Endometrial microvascular endothelial cells (primary cell): Measurements from ENCODE around the gene DMGDH. TPM values are rescaled to one million over a fixed set of nuclear protein-coding genes. Genes with fewer than 3 reads are reported as not detected.

ENCODE experiments used
- in situ Hi-C: cut with HindIII; loops from 2 replicates; pipeline ENCODE4 v1.10.0; 2017; ENCODE audit warnings: low sequenced_read_pairs, low pct_unique_long_range_greater_than_20kb; ENCODE audit errors: inconsistent ontology term
- total RNA-seq: library from RNA; depleted of rRNA; stranded (reverse); fragments of >200 nt; gene quantifications from one replicate; pipeline ENCODE4 v1.2.3, GENCODE V29; 2015; ENCODE audit errors: inconsistent ontology term

DMGDH gene
- total RNA-seq, 1 donor from 2014 or later: not detected

DNA sequence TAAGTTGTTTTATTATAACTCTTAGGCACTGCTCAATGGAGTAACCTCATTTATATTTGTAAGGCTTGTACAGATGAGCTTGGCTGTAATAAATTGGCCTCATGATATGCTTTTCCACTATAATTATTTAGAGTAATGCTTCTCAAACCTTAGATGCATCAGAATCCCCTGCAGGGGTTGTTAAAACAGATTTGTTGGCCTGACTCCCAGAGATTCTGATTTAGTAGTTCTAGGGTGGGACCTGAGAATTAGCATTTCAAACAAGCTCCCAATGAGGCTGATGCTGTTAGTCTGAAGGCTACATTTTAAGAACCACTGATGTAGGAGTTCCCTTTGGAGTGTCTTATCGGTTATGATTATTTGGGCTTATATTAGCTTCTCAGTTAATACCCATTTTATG lies 46.1 kb downstream of the DMGDH start:
- in situ Hi-C loops: no loop called here

DNA sequence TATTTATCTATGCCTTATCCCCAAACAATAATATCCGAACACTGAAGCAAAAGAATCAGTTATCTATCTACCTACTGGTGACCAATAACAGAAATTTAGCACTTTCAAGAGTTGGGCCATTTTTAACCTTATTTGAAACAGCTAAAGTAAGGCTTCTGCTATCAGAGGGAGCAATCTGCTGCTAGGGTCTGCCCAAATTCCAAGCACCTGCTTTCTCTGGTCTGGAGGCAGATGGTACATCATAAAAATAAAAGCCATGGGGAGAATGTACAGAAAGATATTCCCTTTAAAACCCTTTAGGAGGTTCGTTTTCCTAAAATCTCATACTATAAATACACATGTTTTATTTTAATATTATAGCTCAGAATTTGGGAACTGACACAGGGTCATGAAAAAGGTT lies 46.7 kb downstream of the DMGDH start:
- in situ Hi-C loops: no loop called here

DNA sequence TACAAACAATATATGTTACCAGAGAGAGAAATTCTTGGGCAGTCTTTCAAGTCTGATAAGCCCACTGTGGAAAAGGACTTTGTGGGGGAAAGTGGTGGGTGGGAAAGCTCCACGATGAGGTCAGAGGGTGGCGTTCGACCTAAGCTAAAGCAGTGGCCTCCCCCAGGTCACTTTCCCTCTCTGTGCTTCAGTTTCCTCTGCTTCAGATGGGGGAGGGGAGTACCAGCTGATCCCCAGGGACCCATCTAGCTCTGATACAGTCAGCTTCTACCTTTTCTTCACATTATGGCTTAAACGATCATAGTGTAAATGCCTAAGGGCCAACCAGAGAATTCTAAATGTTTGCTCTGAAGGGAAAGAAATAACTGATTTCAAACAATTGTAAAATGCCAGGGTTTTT lies 47.7 kb downstream of the DMGDH start:
- in situ Hi-C loops: no loop called here

DNA sequence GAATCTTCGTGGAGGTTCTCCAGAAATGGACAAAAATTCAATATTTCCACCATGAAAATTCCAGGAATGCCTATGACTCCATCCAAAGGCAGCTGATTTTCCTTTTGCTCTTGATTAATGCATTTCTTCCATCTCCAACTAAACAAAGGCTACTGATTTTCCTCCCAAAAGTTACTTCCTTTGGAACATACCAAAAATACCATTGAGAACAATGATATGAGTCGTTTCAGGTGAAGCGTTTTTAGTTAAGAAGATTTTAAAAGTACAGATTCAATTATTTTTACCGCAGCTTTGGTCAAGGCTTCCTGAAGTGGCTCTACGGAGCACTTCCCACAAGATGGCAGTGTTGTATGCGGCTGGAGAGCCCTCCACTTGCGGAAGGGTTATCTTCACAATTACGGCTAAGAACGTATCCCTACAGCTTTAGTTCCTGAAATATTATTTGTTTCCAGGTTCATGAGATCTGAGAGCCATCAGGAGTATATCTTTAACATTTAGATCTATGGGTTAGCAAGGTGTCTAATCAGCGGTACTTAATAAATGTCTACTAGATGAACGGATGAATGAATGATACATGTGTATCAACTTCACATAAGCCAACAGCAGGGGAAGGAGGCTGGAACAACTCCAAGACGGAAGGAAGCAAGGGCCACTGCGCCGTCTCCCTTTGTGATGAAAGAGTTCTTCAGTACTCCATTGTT lies 48.5 kb downstream of the DMGDH start:
- in situ Hi-C loops: no loop called here

DNA sequence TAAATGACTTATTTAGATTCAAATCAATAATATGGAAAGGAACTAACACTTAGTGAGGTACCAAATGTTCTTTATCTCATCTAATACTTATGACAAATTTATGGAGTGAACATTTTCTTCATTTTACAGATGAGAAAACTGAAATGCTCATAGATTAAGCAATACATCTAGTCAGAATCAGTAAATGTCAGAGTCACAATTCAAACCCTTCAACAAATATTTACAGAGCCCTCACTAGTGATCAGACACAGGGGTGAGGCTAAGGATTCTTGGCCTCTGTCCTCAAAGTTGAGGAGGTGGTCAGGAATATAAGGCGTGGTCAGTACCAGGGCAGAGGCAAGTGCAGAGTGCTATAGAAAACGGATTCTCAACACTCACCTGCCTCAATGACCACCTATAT lies 54.8 kb downstream of the DMGDH start:
- in situ Hi-C loops: no loop called here

DNA sequence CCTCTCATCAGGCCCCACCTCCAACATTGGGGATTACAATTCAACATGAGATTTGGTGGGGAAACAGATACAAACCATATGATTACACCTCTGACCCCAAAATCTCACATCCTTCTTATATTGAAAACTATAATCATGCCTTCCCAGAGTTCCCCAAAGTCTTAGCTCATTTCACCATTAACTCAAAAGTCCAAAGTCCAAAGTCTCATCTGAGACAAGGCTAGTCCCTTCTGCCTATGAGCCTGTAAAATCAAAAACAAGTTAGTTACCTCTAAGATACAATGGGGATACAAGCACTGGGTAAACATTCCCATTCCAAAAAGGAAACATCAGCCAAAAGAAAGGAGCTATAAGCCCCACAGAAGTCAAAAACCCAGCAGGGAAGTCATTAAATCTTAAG lies 57.6 kb downstream of the DMGDH start:
- in situ Hi-C loops: no loop called here

DNA sequence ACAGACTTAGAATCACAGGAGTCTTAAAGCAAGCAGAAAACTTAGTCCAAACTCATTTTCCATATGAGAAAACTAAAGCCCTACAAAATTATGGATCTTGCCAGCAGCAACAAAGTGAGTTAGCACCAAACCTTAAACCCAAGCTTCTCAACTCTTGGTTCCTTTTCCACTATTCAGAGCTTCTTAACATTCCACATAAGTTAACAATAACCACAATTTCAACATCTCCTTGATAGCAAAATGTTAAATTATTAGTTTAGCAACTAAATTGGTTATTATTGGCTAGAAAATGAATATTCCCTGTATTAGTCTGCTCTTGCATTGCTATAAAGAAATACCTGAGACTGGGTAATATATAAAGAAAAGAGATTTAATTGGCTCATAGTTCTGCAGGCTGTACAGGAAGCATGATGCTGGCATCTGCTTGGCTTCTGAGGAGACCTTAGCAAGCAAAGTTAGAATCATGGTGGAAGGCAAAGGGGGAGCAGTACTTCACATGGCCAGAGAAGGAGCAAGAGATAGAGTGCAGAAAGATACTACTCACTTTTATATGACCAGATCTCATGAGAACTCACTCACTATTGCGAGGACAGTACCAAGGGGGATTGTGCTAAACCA lies 58.1 kb downstream of the DMGDH start:
- in situ Hi-C loops: no loop called here

DNA sequence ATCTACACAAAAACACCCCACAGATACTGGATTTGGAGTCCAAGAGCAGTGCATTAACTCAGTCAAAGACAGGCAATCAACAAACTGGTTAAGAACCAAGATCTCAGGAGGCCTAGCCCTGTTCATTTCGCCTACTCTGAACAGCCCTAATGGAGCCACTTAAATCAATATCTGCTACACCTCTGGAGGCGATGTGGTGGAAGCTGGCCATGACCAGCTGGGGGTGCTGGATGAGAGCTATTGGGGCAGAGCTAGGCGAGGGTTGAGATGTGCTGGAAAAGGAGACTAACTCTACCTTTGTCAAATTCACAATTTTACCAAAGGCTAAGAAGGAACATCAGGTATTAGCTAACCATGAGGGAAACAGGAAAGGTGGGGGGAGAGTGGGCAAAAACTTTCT lies 61.1 kb downstream of the DMGDH start:
- in situ Hi-C loops: no loop called here

DNA sequence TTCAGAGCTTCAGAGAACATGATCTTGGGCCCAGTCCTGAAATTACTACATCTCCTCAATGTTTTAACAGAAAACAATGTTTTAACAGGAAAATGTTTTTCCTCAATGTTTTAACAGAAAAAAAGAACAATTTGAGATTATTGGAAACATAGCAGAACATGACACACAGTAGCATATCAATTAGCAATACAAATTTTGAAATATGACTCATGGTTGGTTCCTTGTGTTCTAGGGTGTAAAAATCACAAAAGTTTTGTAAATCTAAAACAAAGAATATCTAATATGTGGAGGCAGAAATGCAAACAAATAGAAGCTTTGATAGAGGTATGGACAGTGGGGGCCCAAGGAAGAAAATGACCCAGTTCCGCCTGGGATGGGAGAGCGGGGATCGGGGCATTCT lies 61.6 kb downstream of the DMGDH start:
- in situ Hi-C loops: no loop called here

DNA sequence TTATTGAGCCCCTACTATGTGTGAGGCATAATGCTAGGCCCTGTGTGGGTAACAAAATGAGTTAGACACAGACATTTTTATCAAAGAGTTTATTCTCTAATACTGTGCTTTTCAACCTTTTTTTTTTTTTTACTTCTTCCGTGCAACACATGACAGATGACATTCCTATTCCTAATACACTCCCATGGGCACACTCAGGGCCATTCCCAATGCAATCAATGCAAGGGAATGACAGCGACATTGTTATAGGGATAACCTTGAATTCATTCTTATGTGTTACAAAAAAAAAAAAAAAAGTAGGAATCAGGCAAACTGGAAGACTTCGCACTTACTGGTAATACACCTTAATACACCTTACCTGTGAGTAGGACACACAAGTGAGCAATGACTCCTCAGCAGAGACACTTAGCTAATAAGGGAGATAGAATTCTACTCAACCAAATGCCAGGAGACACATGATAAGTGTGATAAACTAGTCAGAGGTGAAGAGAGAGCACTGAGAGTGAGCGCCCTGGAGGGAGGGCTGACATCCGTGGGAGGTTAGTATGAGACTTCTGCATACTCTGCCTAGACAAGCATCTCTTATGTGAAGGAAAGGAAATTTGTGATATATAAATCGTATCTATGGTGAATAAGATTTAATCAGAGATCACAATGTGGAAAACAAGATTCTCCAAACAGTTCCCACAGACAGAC lies 63.4 kb downstream of the DMGDH start:
- in situ Hi-C loops: no loop called here

DNA sequence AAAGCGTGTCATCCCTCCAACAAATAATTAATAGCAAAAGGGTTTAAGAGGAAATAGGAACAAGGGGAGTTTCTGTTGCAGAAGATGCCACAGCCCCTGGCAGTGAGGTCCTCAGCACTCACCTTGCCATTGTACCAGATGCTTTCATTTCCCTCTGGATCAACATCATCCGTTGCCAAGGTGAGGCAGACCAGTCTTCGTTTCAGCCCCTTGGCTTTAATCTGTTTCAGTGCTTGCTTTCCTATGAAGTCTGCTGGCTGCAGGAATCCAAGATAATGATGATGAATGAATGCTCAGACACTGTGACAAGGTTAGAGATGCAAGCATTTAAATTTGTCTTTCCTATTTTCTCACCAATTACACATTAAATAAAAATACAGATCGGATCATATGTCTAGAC lies 64.3 kb downstream of the DMGDH start:
- in situ Hi-C loops: no loop called here

DNA sequence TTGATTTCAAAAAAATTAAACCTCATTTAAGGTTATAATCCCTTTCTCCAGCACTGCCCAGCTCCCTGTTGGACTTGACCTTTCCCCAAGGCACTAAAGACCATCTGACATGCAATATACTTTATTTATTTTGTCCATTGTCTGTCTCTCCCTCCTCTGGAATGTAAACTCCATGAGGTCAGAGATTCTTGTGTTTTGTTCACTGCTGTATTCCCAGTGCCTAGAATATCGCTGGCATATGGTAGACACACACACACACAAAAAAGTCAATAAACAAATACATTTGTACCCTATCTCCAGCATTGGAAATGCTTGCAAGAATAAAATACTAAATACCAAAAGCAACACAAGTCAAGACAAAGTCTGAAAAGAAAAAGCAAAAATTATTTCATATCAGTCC lies 67.1 kb downstream of the DMGDH start:
- in situ Hi-C loops: no loop called here

DNA sequence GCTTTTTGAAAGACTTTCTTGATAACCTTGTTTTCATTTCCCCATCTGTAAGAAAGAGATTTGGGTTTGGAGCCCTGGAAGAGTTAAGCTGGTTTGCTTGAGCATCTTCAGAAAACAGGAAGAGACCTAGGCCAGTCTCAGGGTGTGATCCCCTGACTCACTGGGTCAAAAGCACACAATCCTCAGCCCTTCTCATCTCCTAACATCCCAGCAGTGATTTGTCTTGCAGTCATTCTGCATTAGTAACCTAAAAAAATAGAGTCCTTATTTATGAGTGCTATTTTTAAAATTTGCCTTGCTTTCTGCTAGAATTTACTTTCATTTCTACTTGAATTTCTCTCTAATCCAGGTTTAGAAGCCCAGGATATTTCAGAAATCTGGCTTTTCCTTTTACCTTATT lies 68.0 kb downstream of the DMGDH start:
- in situ Hi-C loops: no loop called here

DNA sequence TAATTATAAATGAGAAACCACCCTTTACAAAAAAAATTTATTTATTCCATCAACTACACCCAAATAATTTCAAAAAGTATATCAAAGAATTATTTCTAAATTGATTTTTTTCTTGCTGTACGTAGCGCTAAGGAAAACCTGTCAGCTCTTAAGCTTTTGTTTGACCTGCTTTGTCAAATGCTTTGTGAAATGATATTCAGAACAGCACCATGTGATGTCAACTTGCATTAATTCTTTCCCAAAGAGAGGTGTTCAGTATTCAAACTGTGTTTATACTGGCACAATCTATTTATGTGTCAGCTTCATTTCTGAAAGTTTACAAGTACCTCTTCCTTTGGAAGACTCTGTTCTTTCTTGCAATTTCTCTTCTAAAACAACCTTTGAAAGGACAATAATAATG lies 72.4 kb downstream of the DMGDH start:
- in situ Hi-C loops: no loop called here

DNA sequence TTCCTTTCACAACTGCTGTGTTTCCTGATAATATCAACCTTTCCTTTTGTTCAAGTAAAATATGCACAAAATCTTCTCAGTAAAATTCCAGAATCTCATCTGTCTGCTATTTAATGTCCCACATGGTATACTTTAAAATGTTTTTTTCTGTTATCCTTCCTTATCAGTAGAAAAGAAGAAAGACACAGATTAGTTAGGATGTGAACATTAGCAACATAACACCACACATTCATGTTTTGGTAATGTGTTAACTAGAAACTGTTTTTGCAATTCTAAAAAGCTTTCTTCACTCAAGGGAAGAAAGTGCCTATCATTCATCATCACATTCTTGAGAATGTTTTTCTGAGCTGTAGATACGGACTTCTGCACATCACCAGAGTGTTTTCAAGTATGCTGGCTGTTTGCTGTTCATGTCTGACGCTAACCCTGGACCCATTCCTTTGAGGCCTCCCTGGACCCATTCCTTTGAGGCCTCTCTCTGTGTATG lies 73.9 kb downstream of the DMGDH start:
- in situ Hi-C loops: no loop called here

DNA sequence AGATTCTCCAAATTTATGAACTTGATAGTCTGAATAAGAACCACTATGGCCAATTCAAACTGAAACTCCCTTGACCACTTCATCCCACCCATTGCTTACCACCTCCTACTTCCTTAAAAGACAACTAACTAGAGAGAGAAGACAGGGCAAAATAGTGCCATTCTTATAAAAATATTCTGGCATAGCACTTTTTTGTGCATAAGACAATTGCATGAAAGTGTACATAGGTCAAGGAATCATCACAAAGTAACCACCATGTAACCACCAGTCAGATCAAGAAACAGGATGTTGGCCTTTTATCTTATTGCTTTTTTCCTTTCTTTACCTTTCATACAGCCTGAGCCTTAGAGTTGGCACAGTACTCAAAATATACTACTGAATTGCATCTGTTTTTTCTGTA lies 76.3 kb downstream of the DMGDH start:
- in situ Hi-C loops: no loop called here

DNA sequence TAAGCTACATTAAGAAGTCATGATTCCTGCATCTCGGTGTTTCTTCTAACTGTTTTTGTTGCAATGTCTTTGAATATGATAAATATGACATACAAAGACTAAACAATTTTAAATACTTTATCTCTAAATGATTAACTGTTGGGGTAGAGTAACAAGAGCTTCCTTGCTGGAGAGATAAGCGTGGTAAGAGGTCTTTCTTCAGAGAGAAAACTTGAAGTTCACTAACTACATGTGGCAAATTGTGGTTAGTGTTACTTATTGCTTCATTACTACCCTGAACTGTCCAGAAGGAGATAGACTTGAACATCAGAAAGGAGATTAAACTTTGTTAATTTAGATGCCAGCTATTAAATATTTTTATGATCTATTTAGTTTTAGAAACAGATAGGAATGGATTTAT lies 77.3 kb downstream of the DMGDH start:
- in situ Hi-C loops: no loop called here

DNA sequence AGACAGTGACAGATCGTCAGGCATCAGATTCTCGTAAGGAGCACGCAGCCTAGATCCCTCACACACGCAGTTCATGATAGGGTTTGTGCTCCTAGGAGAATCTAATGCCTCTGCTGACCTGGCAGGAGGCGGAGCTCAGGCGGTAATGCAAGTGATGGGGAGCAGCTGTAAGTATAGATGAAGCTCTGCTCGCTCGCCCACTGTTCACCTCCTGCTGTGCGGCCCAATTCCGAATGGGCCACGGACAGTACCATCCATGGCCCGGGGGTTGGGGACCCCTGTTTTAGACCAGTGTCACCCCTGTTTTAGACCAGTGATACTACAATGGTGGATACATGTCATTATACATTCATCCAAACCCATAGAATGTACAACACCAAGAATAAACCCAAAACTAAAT lies 80.4 kb downstream of the DMGDH start:
- in situ Hi-C loops: no loop called here

DNA sequence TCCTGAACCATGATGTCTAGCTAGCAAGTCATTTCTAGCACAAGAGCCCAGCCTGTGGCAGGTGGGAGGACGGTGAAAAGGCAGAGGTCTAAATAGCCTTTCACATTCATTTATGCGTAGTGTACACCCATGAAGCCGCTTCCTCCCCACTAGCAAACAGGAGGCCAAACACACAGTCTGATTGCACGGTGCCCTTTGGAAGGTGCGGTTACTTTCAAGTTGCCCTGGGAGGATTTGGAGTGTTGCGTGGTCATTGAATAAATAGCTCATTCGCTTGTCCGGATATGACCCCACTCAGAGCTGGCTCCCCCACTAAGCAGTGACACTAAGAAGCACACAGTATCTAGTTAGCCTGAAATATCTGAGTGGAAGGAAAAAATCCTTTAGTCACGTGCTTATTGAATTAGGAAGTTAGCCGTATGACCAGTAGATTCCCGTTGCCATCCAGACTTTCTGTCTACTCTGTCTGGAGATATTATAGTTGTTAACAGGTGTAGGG lies 83.7 kb downstream of the DMGDH start:
- in situ Hi-C loops: no loop called here

DNA sequence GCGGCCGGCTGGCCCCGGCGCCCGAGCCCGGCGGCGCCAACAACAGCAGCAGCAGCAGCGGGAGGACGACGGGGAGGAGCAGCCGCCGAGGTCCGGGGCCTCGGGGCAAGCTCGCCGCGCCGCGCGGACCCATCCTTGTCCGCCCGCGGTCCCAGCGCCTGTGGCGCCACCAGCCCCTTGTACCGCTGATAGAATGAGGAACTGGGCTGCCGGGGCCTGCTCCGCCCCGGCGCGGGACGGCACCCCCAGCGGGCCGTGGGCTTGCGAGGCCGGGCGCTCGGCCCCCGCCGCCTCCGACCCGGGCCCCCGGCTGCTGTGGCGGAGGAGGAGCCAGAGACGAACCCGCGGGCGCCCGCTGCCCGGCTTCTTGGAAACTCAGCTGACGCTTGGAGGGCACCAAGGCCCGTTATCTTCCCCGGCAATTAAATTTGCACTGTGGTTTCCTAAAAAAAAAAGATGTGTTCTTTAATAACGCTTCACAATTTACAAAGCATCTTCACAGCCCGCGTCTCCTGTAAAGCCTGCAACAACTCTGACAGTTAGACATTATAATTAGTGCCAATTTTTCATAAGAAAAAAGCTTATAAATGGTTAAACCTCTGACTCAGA lies 84.3 kb downstream of the DMGDH start, which contains the start of gene ARSB:
Gene ARSB, minus strand, starts transcription at position 195 of the 609 bp plus-strand sequence. Its CDS starts 62 bp downstream, at position 133.
- in situ Hi-C loops: no loop called here
